ENCODE data around the gene PLA2G5.

- TF ChIP-seq, protein P1, sequence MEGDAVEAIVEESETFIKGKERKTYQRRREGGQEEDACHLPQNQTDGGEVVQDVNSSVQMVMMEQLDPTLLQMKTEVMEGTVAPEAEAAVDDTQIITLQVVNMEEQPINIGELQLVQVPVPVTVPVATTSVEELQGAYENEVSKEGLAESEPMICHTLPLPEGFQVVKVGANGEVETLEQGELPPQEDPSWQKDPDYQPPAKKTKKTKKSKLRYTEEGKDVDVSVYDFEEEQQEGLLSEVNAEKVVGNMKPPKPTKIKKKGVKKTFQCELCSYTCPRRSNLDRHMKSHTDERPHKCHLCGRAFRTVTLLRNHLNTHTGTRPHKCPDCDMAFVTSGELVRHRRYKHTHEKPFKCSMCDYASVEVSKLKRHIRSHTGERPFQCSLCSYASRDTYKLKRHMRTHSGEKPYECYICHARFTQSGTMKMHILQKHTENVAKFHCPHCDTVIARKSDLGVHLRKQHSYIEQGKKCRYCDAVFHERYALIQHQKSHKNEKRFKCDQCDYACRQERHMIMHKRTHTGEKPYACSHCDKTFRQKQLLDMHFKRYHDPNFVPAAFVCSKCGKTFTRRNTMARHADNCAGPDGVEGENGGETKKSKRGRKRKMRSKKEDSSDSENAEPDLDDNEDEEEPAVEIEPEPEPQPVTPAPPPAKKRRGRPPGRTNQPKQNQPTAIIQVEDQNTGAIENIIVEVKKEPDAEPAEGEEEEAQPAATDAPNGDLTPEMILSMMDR (conservative IDR thresholded peaks at IDR 0.05; ENCODE audit: low read depth, low read length): no peak
- TF ChIP-seq EZH2phosphoT487 (IDR thresholded peaks at IDR 0.05; ENCODE audit: borderline replicate concordance, low read length): no peak
These were observed 12.0 kb upstream of the PLA2G5 start for GRCh38 chr1:20057886-20058420.
